ENCODE measurements around the gene SZT2. TPM values are rescaled to one million over a fixed set of nuclear protein-coding genes. Genes with fewer than 3 reads are reported as not detected.

SZT2 gene
- total and polyA plus RNA-seq, 2 of the 13 experiments (the other 11 are each of a cell fraction or from before 2014, with no cell fraction given) = 8.0 to 8.8 TPM

DNA sequence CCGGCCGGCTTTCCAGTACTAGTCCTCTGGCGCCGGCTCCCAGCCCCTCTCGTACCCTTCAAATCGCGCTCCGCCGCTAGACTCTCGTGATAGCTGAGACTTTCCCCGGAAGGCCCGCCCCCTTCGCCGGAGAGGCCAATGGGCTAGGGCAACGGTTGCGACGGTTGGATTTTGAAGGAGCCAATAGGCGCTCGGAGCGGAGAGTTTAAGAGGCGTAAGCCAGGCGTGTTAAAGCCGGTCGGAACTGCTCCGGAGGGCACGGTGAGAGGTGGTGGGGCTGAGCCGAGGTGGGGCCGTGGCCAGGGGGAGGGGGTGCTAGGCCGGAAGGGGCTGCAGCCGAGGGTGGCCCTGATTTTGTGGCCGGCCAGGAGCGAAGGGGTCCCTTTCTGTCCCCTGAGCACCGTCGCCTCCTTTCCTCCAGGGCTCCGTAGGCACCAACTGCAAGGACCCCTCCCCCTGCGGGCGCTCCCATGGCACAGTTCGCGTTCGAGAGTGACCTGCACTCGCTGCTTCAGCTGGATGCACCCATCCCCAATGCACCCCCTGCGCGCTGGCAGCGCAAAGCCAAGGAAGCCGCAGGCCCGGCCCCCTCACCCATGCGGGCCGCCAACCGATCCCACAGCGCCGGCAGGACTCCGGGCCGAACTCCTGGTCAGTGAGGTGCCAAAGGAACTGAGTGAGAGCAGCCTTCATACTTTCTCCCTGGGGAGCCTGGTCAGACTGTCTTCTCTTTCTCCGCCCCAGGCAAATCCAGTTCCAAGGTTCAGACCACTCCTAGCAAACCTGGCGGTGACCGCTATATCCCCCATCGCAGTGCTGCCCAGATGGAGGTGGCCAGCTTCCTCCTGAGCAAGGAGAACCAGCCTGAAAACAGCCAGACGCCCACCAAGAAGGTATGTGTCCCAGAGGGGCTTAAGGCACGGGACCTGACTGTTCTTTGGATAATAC lies 30.7 kb upstream of the SZT2 start, which contains the start of gene CDC20 (continued):
- TF ChIP-seq, protein P1, sequence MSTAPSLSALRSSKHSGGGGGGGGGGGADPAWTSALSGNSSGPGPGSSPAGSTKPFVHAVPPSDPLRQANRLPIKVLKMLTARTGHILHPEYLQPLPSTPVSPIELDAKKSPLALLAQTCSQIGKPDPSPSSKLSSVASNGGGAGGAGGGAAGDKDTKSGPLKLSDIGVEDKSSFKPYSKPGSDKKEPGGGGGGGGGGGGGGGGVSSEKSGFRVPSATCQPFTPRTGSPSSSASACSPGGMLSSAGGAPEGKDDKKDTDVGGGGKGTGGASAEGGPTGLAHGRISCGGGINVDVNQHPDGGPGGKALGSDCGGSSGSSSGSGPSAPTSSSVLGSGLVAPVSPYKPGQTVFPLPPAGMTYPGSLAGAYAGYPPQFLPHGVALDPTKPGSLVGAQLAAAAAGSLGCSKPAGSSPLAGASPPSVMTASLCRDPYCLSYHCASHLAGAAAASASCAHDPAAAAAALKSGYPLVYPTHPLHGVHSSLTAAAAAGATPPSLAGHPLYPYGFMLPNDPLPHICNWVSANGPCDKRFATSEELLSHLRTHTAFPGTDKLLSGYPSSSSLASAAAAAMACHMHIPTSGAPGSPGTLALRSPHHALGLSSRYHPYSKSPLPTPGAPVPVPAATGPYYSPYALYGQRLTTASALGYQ (CRISPR knock-in tag; IDR thresholded peaks at IDR 0.05) = 0 out of 2 replicates have a peak, but pooled peaks have one; percentile 25
- no peak for TF ChIP-seq AKAP8 (CRISPR knock-in tag; IDR thresholded peaks at IDR 0.05)
- peak; percentile 95 for TF ChIP-seq ZFYVE20 (CRISPR knock-in tag; IDR thresholded peaks at IDR 0.05; ENCODE audit: borderline replicate concordance, low read depth)
- TF ChIP-seq, protein P2, sequence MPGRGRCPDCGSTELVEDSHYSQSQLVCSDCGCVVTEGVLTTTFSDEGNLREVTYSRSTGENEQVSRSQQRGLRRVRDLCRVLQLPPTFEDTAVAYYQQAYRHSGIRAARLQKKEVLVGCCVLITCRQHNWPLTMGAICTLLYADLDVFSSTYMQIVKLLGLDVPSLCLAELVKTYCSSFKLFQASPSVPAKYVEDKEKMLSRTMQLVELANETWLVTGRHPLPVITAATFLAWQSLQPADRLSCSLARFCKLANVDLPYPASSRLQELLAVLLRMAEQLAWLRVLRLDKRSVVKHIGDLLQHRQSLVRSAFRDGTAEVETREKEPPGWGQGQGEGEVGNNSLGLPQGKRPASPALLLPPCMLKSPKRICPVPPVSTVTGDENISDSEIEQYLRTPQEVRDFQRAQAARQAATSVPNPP (CRISPR knock-in tag; IDR thresholded peaks at IDR 0.05) = peak; percentile 90; the same call in 1 of the 2 replicates
- no peak for TF ChIP-seq CHD4 (IDR thresholded peaks at IDR 0.05; ENCODE audit: borderline replicate concordance, low read length)
- TF ChIP-seq NONO (IDR thresholded peaks at IDR 0.05) = no peak
- no peak; the same call in 1 of the 2 replicates for TF ChIP-seq NONO (CRISPR knock-in tag; conservative IDR thresholded peaks at IDR 0.05)
- TF ChIP-seq ZNF530 (CRISPR knock-in tag; IDR thresholded peaks at IDR 0.05; ENCODE audit: low read depth) = no peak
- TF ChIP-seq HMGA1 (CRISPR knock-in tag; conservative IDR thresholded peaks at IDR 0.05) = no peak
- TF ChIP-seq NR2C2 (CRISPR knock-in tag; IDR thresholded peaks at IDR 0.05; ENCODE audit: borderline replicate concordance) = peak; percentile 30; the same call in 1 of the 2 replicates
- TF ChIP-seq ELF4 (CRISPR knock-in tag; IDR thresholded peaks at IDR 0.05; ENCODE audit: borderline replicate concordance) = 0 out of 2 replicates have a peak, but pooled peaks have one; percentile 65
- TF ChIP-seq, protein P3, sequence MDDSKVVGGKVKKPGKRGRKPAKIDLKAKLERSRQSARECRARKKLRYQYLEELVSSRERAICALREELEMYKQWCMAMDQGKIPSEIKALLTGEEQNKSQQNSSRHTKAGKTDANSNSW (CRISPR knock-in tag; IDR thresholded peaks at IDR 0.05; ENCODE audit: borderline replicate concordance) = no peak
- no peak for TF ChIP-seq ZNF432 (CRISPR knock-in tag; IDR thresholded peaks at IDR 0.05; ENCODE audit: borderline replicate concordance)
- TF ChIP-seq ZMAT3 (CRISPR knock-in tag; conservative IDR thresholded peaks at IDR 0.05) = no peak
- no peak for TF ChIP-seq ZNF317 (CRISPR knock-in tag; IDR thresholded peaks at IDR 0.05)
- no peak for TF ChIP-seq ZNF337 (CRISPR knock-in tag; IDR thresholded peaks at IDR 0.05; ENCODE audit: borderline replicate concordance, low read depth)
- 0 out of 2 replicates have a peak, but pooled peaks have one; percentile 28 for TF ChIP-seq ZNF776 (CRISPR knock-in tag; IDR thresholded peaks at IDR 0.05)
- TF ChIP-seq, protein P4, sequence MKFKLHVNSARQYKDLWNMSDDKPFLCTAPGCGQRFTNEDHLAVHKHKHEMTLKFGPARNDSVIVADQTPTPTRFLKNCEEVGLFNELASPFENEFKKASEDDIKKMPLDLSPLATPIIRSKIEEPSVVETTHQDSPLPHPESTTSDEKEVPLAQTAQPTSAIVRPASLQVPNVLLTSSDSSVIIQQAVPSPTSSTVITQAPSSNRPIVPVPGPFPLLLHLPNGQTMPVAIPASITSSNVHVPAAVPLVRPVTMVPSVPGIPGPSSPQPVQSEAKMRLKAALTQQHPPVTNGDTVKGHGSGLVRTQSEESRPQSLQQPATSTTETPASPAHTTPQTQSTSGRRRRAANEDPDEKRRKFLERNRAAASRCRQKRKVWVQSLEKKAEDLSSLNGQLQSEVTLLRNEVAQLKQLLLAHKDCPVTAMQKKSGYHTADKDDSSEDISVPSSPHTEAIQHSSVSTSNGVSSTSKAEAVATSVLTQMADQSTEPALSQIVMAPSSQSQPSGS (CRISPR knock-in tag; IDR thresholded peaks at IDR 0.05) = no peak
- peak; percentile 92 for TF ChIP-seq PRMT3 (CRISPR knock-in tag; IDR thresholded peaks at IDR 0.05; ENCODE audit: borderline replicate concordance, low read depth)
- TF ChIP-seq FOXC1 (CRISPR knock-in tag; IDR thresholded peaks at IDR 0.05; ENCODE audit: borderline replicate concordance) = no peak
- TF ChIP-seq NCOA1 (CRISPR knock-in tag; IDR thresholded peaks at IDR 0.05) = no peak
- no peak for TF ChIP-seq MBNL3 (CRISPR knock-in tag; conservative IDR thresholded peaks at IDR 0.05)
- peak; percentile 76 for TF ChIP-seq RBFOX2 (IDR thresholded peaks at IDR 0.05; ENCODE audit: low read depth, low read length)
- no peak for TF ChIP-seq HNF4A (CRISPR knock-in tag; IDR thresholded peaks at IDR 0.05)
- no peak for TF ChIP-seq FOXK2 (IDR thresholded peaks at IDR 0.05)
- TF ChIP-seq POGZ (CRISPR knock-in tag; IDR thresholded peaks at IDR 0.05) = peak; percentile 96
